ENCODE data around the gene CTSW. TPM values are rescaled to one million over a fixed set of nuclear protein-coding genes. Genes with fewer than 3 reads are reported as not detected.

CTSW gene
- total and polyA plus RNA-seq, 7 experiments from 2014 or later, result 24.9 to 148 (median 31.7) TPM

- H3K4me1 ChIP-seq (ENCODE audit: control insufficient read depth in 2 of 2, insufficient read depth in 2 of 2, low read length in 2 of 2), result peaks cover 12 to 16% of the 10 kb centered on the region in 2 donors
- Mint-ChIP-seq H3K4me1 (peaks cover 17 to 30% (median 19%) of the 10 kb centered on the region in 7 donors), H3K4me3 (no peak overlapping the region), H3K9me3 (no peaks in the 10 kb centered on the region), H3K36me3 (peaks cover 0 to 20% (median 9%) of the 10 kb centered on the region in 5 donors), H3K27me3 (no peaks in the 10 kb centered on the region), H3K27ac (peak overlapping the region in 1 of 9 donors; percentile 51)
- CTCF ChIA-PET, result interaction anchor here (8.3 kb wide), 1 partner anchor 24 kb away, joined by 159 read pairs; the partner anchor contains the start of genes CCDC85B and FIBP
- no peak overlapping the region for H3K4me3 ChIP-seq (ENCODE audit: low read length)
- POLR2A ChIA-PET, result interaction anchor here (0.8 to 12.9 kb wide), 3 partner anchors 6 to 25 kb away, joined by 3 to 316 read pairs (median 109); partner anchors contain the start of genes CCDC85B, EFEMP2 and FIBP
- no peaks in the 10 kb centered on the region for H3K27me3 ChIP-seq (ENCODE audit: control insufficient read depth in 2 of 2, insufficient read depth in 2 of 2, low read length in 2 of 2)
- ATAC-seq (no peak), DNase-seq (peak in 1 of 9 donors; percentile 6)
- H3K27ac ChIP-seq (ENCODE audit: low read depth, low read length), result no peak overlapping the region
- no peaks in the 10 kb centered on the region for H3K9me3 ChIP-seq (ENCODE audit: control insufficient read depth in 2 of 3, low read length in 3 of 3)
- H3K36me3 ChIP-seq (ENCODE audit: control insufficient read depth in 2 of 3, insufficient read depth in 3 of 3, low read length in 3 of 3), result peaks cover 5 to 60% (median 12%) of the 10 kb centered on the region in 3 experiments
- intact Hi-C loops (cut with micrococcal nuclease), result no loop called here
Measured at GRCh38 chr11:65863889-65864705, 15.5 kb upstream of the CTSW start.

- H3K27ac ChIP-seq (ENCODE audit: low read depth, low read length), result no peak overlapping the region
- peaks cover 5 to 60% (median 12%) of the 10 kb centered on the region in 3 experiments for H3K36me3 ChIP-seq (ENCODE audit: control insufficient read depth in 2 of 3, insufficient read depth in 3 of 3, low read length in 3 of 3)
- Mint-ChIP-seq H3K9me3 (no peaks in the 10 kb centered on the region), H3K27ac (peak overlapping the region in 1 of 9 donors; percentile 38), H3K27me3 (no peaks in the 10 kb centered on the region), H3K4me1 (peaks cover 17 to 30% (median 19%) of the 10 kb centered on the region in 7 donors), H3K36me3 (peaks cover 0 to 18% (median 9%) of the 10 kb centered on the region in 5 donors), H3K4me3 (no peak overlapping the region)
- intact Hi-C loops (cut with micrococcal nuclease), result no loop called here
- ChIA-PET POLR2A (interaction anchor here (12.9 kb wide), 1 partner anchor 24 kb away, joined by 316 read pairs; the partner anchor contains the start of genes CCDC85B and FIBP), CTCF (interaction anchor here (2.1 to 8.3 kb wide), 2 partner anchors 20 to 23 kb away, joined by 9 to 159 read pairs; partner anchors contain the start of genes CCDC85B and FIBP)
- H3K9me3 ChIP-seq (ENCODE audit: control insufficient read depth in 2 of 3, low read length in 3 of 3), result no peaks in the 10 kb centered on the region
- no peaks in the 10 kb centered on the region for H3K27me3 ChIP-seq (ENCODE audit: control insufficient read depth in 2 of 2, insufficient read depth in 2 of 2, low read length in 2 of 2)
- no peak for ATAC-seq
- DNase-seq, result no peak
- peaks cover 12 to 15% of the 10 kb centered on the region in 2 donors for H3K4me1 ChIP-seq (ENCODE audit: control insufficient read depth in 2 of 2, insufficient read depth in 2 of 2, low read length in 2 of 2)
- no peak overlapping the region for H3K4me3 ChIP-seq (ENCODE audit: low read length)
Measured at GRCh38 chr11:65864706-65865471, 14.7 kb upstream of the CTSW start.

- intact Hi-C loops (cut with micrococcal nuclease), result no loop called here
- peaks cover 16 to 31% (median 18%) of the 10 kb centered on the region in 7 donors for H3K4me1 Mint-ChIP-seq
- Histone ChIP-seq H3K4me1 (ENCODE audit: control insufficient read depth in 2 of 2, insufficient read depth in 2 of 2, low read length in 2 of 2) (peaks cover 12 to 16% of the 10 kb centered on the region in 2 donors), H3K9me3 (ENCODE audit: control insufficient read depth in 2 of 3, low read length in 3 of 3) (no peaks in the 10 kb centered on the region), H3K36me3 (ENCODE audit: control insufficient read depth in 2 of 3, insufficient read depth in 3 of 3, low read length in 3 of 3) (peaks cover 5 to 56% (median 12%) of the 10 kb centered on the region in 3 experiments), H3K27ac (ENCODE audit: low read depth, low read length) (no peak overlapping the region), H3K4me3 (ENCODE audit: low read length) (no peak overlapping the region), H3K27me3 (ENCODE audit: control insufficient read depth in 2 of 2, insufficient read depth in 2 of 2, low read length in 2 of 2) (no peaks in the 10 kb centered on the region)
- ATAC-seq (no peak), DNase-seq (no peak)
- no peak overlapping the region for H3K4me3 Mint-ChIP-seq
- POLR2A ChIA-PET, result interaction anchor here (12.9 kb wide), 1 partner anchor 23 kb away, joined by 316 read pairs; the partner anchor contains the start of genes CCDC85B and FIBP
- H3K27ac Mint-ChIP-seq, result peak overlapping the region in 1 of 9 donors; percentile 9
- CTCF ChIA-PET, result interaction anchor here (2.1 kb wide), 1 partner anchor 19 kb away, joined by 9 read pairs; no protein-coding TSS in a partner anchor
- H3K27me3 Mint-ChIP-seq, result no peaks in the 10 kb centered on the region
- H3K9me3 Mint-ChIP-seq, result no peaks in the 10 kb centered on the region
- peaks cover 0 to 16% (median 6%) of the 10 kb centered on the region in 5 donors for H3K36me3 Mint-ChIP-seq
Measured at GRCh38 chr11:65865550-65866172, 14.0 kb upstream of the CTSW start.

- intact Hi-C loops (cut with micrococcal nuclease), result no loop called here
- POLR2A ChIA-PET, result interaction anchor here (12.9 kb wide), 1 partner anchor 22 kb away, joined by 316 read pairs; the partner anchor contains the start of genes CCDC85B and FIBP
- Mint-ChIP-seq H3K4me1 (peaks cover 13 to 27% (median 15%) of the 10 kb centered on the region in 7 donors), H3K9me3 (no peaks in the 10 kb centered on the region), H3K27me3 (no peaks in the 10 kb centered on the region), H3K36me3 (peaks cover 0 to 16% (median 6%) of the 10 kb centered on the region in 5 donors), H3K4me3 (no peak overlapping the region), H3K27ac (peak overlapping the region in 2 of 9 donors; percentile 57 to 59)
- H3K27ac ChIP-seq (ENCODE audit: low read depth, low read length), result no peak overlapping the region
- no peaks in the 10 kb centered on the region for H3K27me3 ChIP-seq (ENCODE audit: control insufficient read depth in 2 of 2, insufficient read depth in 2 of 2, low read length in 2 of 2)
- DNase-seq, result peak in 1 of 9 donors; percentile 8
- H3K9me3 ChIP-seq (ENCODE audit: control insufficient read depth in 2 of 3, low read length in 3 of 3), result no peaks in the 10 kb centered on the region
- ATAC-seq, result no peak
- no peak overlapping the region for H3K4me3 ChIP-seq (ENCODE audit: low read length)
- CTCF ChIA-PET, result interaction anchor here (1.2 to 2.1 kb wide), 2 partner anchors 18 to 21 kb away, joined by 4 to 9 read pairs; partner anchors contain the start of gene FIBP
- H3K36me3 ChIP-seq (ENCODE audit: control insufficient read depth in 2 of 3, insufficient read depth in 3 of 3, low read length in 3 of 3), result peaks cover 5 to 55% (median 12%) of the 10 kb centered on the region in 3 experiments
- peaks cover 11 to 14% of the 10 kb centered on the region in 2 donors for H3K4me1 ChIP-seq (ENCODE audit: control insufficient read depth in 2 of 2, insufficient read depth in 2 of 2, low read length in 2 of 2)
Measured at GRCh38 chr11:65866509-65867283, 12.9 kb upstream of the CTSW start.

- H3K27me3 Mint-ChIP-seq, result no peaks in the 10 kb centered on the region
- Histone ChIP-seq H3K4me1 (ENCODE audit: control insufficient read depth in 2 of 2, insufficient read depth in 2 of 2, low read length in 2 of 2) (peaks cover 5 to 10% of the 10 kb centered on the region in 2 donors), H3K27me3 (ENCODE audit: control insufficient read depth in 2 of 2, insufficient read depth in 2 of 2, low read length in 2 of 2) (no peaks in the 10 kb centered on the region), H3K36me3 (ENCODE audit: control insufficient read depth in 2 of 3, insufficient read depth in 3 of 3, low read length in 3 of 3) (peaks cover 4 to 47% (median 4%) of the 10 kb centered on the region in 3 experiments), H3K9me3 (ENCODE audit: control insufficient read depth in 2 of 3, low read length in 3 of 3) (no peaks in the 10 kb centered on the region), H3K4me3 (ENCODE audit: low read length) (no peak overlapping the region), H3K27ac (ENCODE audit: low read depth, low read length) (no peak overlapping the region)
- ATAC-seq (no peak), DNase-seq (peak in 1 of 9 donors; percentile 8)
- ChIA-PET POLR2A (interaction anchor here (4.8 to 12.9 kb wide), 2 partner anchors 7 to 22 kb away, joined by 109 to 316 read pairs; partner anchors contain the start of genes CCDC85B, CFL1, FIBP and MUS81), CTCF (interaction anchor here (1.2 kb wide), 1 partner anchor 21 kb away, joined by 4 read pairs; the partner anchor contains the start of gene FIBP)
- H3K27ac Mint-ChIP-seq, result peak overlapping the region in 4 of 9 donors; percentile 16 to 59 (median 38)
- H3K4me1 Mint-ChIP-seq, result peaks cover 11 to 23% (median 13%) of the 10 kb centered on the region in 7 donors
- H3K36me3 Mint-ChIP-seq, result peaks cover 0 to 15% (median 4%) of the 10 kb centered on the region in 5 donors
- intact Hi-C loops (cut with micrococcal nuclease), result loop anchor here in 1 of 2 donors (1.0 kb wide), 1 partner anchor 7 kb away; the partner anchor contains the start of gene MUS81
- H3K9me3 Mint-ChIP-seq, result no peaks in the 10 kb centered on the region
- H3K4me3 Mint-ChIP-seq, result no peak overlapping the region
Measured at GRCh38 chr11:65867284-65868071, 12.2 kb upstream of the CTSW start.

All from naive thymus-derived CD4-positive, alpha-beta T cell (primary cell).